IMR-90 (cell line): Measurements from ENCODE around the gene KCNK18. TPM values are rescaled to one million over a fixed set of nuclear protein-coding genes. Genes with fewer than 3 reads are reported as not detected.

ENCODE experiments used
- ATAC-seq: fragments of 200-7000 bp; cut with Tn5 transposase; 2 replicates; pipeline ENCODE4 v1.9.1; 2020; ENCODE audit warnings: low read depth, mild to moderate bottlenecking, moderate library complexity
- BruUV-seq: library from RNA; stranded (reverse); fragments of 400-500 nt; replicated peaks from 2 replicates; lab custom pipeline; 2021; lab: Mats Ljungman, UMichigan
- CTCF ChIA-PET: fragments of 300-600 bp; formaldehyde crosslinking; extraction: SDS; loops from one replicate; lab custom pipeline; 2021; ENCODE audit warnings: antibody characterized with exemption; lab: Yijun Ruan, JAX
- POLR2A ChIA-PET: fragments of 300-600 bp; sonication (Branson Sonifier 250); formaldehyde crosslinking; loops from one replicate; lab custom pipeline; 2022; ENCODE audit warnings: antibody characterized with exemption; ENCODE audit not compliant: unreplicated experiment; lab: Charles Lee
- DNase-seq: peaks from one replicate; pipeline ENCODE4 v3.0.0; 2013
- H2AFZ ChIP-seq: replicated peaks from 2 replicates; pipeline ENCODE3; 2013; ENCODE audit warnings: low read length, mild to moderate bottlenecking; ENCODE audit not compliant: poor library complexity
- H2AK5ac ChIP-seq: 2 replicates; pipeline ENCODE4 v1.6.1; 2013; ENCODE audit warnings: low read depth, low read length, inconsistent platforms
- H2AK9ac ChIP-seq: replicated peaks from 2 replicates; pipeline ENCODE3; 2013; ENCODE audit warnings: mild to moderate bottlenecking, low read depth, low read length, moderate library complexity; ENCODE audit not compliant: poor library complexity
- H2BK120ac ChIP-seq: 2 replicates; pipeline ENCODE4 v1.6.1; 2013; ENCODE audit warnings: low read depth, low read length, inconsistent platforms
- H2BK15ac ChIP-seq: 3 replicates; pipeline ENCODE4 v1.6.1; 2013; ENCODE audit warnings: low read depth, low read length, inconsistent platforms
- H2BK20ac ChIP-seq: 2 replicates; pipeline ENCODE4 v1.6.1; 2013; ENCODE audit warnings: low read depth, mild to moderate bottlenecking, inconsistent platforms, low read length, moderate library complexity
- H2BK5ac ChIP-seq: 2 replicates; pipeline ENCODE4 v1.6.1; 2013; ENCODE audit warnings: mild to moderate bottlenecking, low read depth, low read length, inconsistent platforms; ENCODE audit not compliant: poor library complexity, severe bottlenecking
- H3K14ac ChIP-seq: replicated peaks from 2 replicates; pipeline ENCODE4 v1.6.1; 2013; ENCODE audit warnings: low read depth, low read length, inconsistent platforms
- H3K18ac ChIP-seq: 2 replicates; pipeline ENCODE4 v1.6.1; 2013; ENCODE audit warnings: low read depth, low read length, control low read depth
- H3K23ac ChIP-seq: 2 replicates; pipeline ENCODE4 v1.6.1; 2013; ENCODE audit warnings: low read depth, low read length, inconsistent platforms
- H3K27ac ChIP-seq: 2 replicates; pipeline ENCODE4 v1.5.1; 2013; ENCODE audit warnings: mild to moderate bottlenecking, control low read depth, low read length; ENCODE audit not compliant: insufficient read depth
- H3K27me3 ChIP-seq: 2 replicates; pipeline ENCODE4 v1.6.1; 2013; ENCODE audit warnings: low read length; ENCODE audit not compliant: control insufficient read depth, insufficient read depth
- H3K36me3 ChIP-seq: 2 replicates; pipeline ENCODE4 v1.6.1; 2013; ENCODE audit warnings: low read length, mixed read lengths; ENCODE audit not compliant: control insufficient read depth, insufficient read depth
- H3K4ac ChIP-seq: 2 replicates; pipeline ENCODE4 v1.6.1; 2013; ENCODE audit warnings: low read depth, low read length, inconsistent platforms
- H3K4me1 ChIP-seq: 2 replicates; pipeline ENCODE4 v1.6.1; 2013; ENCODE audit warnings: low read length, mixed read lengths; ENCODE audit not compliant: control insufficient read depth, insufficient read depth
- H3K4me2 ChIP-seq: 2 replicates; pipeline ENCODE4 v1.6.1; 2013; ENCODE audit warnings: low read depth, mild to moderate bottlenecking, control low read depth, low read length, moderate library complexity
- H3K4me3 ChIP-seq: 2 replicates; pipeline ENCODE4 v1.5.1; 2013; ENCODE audit warnings: low read depth, mild to moderate bottlenecking, control low read depth, low read length, moderate library complexity; ENCODE audit not compliant: insufficient read depth
- H3K56ac ChIP-seq: 2 replicates; pipeline ENCODE4 v1.6.1; 2013; ENCODE audit warnings: low read length, inconsistent platforms; ENCODE audit not compliant: insufficient read depth; ENCODE audit errors: extremely low read depth
- H3K79me1 ChIP-seq, 2 experiments: 2 replicates each; pipeline ENCODE4 v1.6.1; 2013; ENCODE audit warnings: low read length in 2 of 2, inconsistent platforms in 1 of 2, low read depth in 1 of 2
- H3K9ac ChIP-seq: 2 replicates; pipeline ENCODE4 v1.6.1; 2013; ENCODE audit warnings: low read depth, low read length, control low read depth
- H3K9me1 ChIP-seq: 2 replicates; pipeline ENCODE4 v1.6.1; 2013; ENCODE audit warnings: low read length, inconsistent platforms; ENCODE audit not compliant: insufficient read depth
- H3K9me3 ChIP-seq: 2 replicates; pipeline ENCODE4 v1.6.1; 2013; ENCODE audit warnings: low read length; ENCODE audit not compliant: control insufficient read depth, insufficient read depth
- H4K20me1 ChIP-seq: 2 replicates; pipeline ENCODE4 v1.6.1; 2013; ENCODE audit warnings: low read length, inconsistent platforms; ENCODE audit not compliant: insufficient read depth
- H4K5ac ChIP-seq: 2 replicates; pipeline ENCODE4 v1.6.1; 2013; ENCODE audit warnings: mild to moderate bottlenecking, low read depth, low read length, control low read depth
- H4K8ac ChIP-seq, 2 experiments: 2 replicates each; pipeline ENCODE4 v1.6.1; 2013; ENCODE audit warnings: low read depth in 2 of 2, low read length in 2 of 2, control low read depth in 1 of 2, inconsistent platforms in 1 of 2
- H4K91ac ChIP-seq: 2 replicates; pipeline ENCODE4 v1.6.1; 2013; ENCODE audit warnings: low read depth, low read length, inconsistent platforms; ENCODE audit not compliant: insufficient read depth
- FOS ChIP-seq: fragments of 150-350 bp; IDR thresholded peaks from 2 replicates; pipeline ENCODE4 v1.6.1; 2016; ENCODE audit warnings: low read depth, low read length
- MAZ ChIP-seq: IDR thresholded peaks from 2 replicates; pipeline ENCODE4 v1.6.1; 2012; ENCODE audit warnings: low read depth, mild to moderate bottlenecking, low read length, improper control_type of control experiment, moderate library complexity, borderline replicate concordance
- MXI1 ChIP-seq: IDR thresholded peaks from 2 replicates; pipeline ENCODE4 v1.6.1; 2012; ENCODE audit warnings: low read depth, mild to moderate bottlenecking, low read length, moderate library complexity, borderline replicate concordance
- RAD21 ChIP-seq: IDR thresholded peaks from 2 replicates; pipeline ENCODE4 v1.6.1; 2012; ENCODE audit warnings: low read length, improper control_type of control experiment
- RCOR1 ChIP-seq: IDR thresholded peaks from 2 replicates; pipeline ENCODE4 v1.6.1; 2012; ENCODE audit warnings: mild to moderate bottlenecking, low read length, improper control_type of control experiment; ENCODE audit not compliant: insufficient replicate concordance
- SMC3 ChIP-seq: fragments of 150-350 bp; IDR thresholded peaks from 2 replicates; pipeline ENCODE4 v1.6.1; 2016; ENCODE audit warnings: low read depth, mild to moderate bottlenecking, antibody characterized with exemption, low read length, moderate library complexity
- WGBS, 2 experiments: methylation state at CpG; one replicate each; pipeline versions ENCODE4 v1.1.5 to v1.1.7; 2013; ENCODE audit warnings: missing lambda C conversion rate in 2 of 2; ENCODE audit not compliant: insufficient read length in 1 of 2; ENCODE audit errors: extremely low coverage in 2 of 2; 5-methylcytosine and 5-hydroxymethylcytosine counted together
- dilution Hi-C: fragments of 300-500 bp; cut with HindIII; formaldehyde crosslinking; loops from one replicate; pipeline ENCODE4 v1.14.3; 2018; ENCODE audit warnings: low sequenced_read_pairs; ENCODE audit not compliant: unreplicated experiment
- in situ Hi-C: fragments of 300-500 bp; cut with MboI; formaldehyde crosslinking; loops from 3 replicates; pipeline ENCODE4 v1.14.3; 2019; ENCODE audit warnings: low sequenced_read_pairs, inconsistent platforms, mixed read lengths
- intact Hi-C: fragments of 100-400 bp; cut with micrococcal nuclease; formaldehyde crosslinking; loops from 2 replicates; pipeline ENCODE4 v1.10.0; 2022
- polyA plus RNA-seq, 3 experiments: library from polyadenylated mRNA; depleted of rRNA; stranded (reverse); fragments of >200 nt; gene quantifications; 2 replicates each; pipeline ENCODE4 v1.2.3, GENCODE V29; 2012; ENCODE audit warnings: low replicate concordance in 1 of 3
- total RNA-seq: library from RNA; depleted of rRNA; stranded (reverse); fragments of >200 nt; gene quantifications from 2 replicates; pipeline ENCODE4 v1.2.3, GENCODE V29; 2012
- TF ChIP-seq, protein P1 (sequence below): conservative IDR thresholded peaks from 2 replicates; pipeline ENCODE4 v1.5.1; 2012; ENCODE audit warnings: mild to moderate bottlenecking, low read depth, low read length, improper control_type of control experiment

The KCNK18 gene
- total and polyA plus RNA-seq, 2 of the 4 experiments (the other 2 are of a cell fraction) = not detected

DNA sequence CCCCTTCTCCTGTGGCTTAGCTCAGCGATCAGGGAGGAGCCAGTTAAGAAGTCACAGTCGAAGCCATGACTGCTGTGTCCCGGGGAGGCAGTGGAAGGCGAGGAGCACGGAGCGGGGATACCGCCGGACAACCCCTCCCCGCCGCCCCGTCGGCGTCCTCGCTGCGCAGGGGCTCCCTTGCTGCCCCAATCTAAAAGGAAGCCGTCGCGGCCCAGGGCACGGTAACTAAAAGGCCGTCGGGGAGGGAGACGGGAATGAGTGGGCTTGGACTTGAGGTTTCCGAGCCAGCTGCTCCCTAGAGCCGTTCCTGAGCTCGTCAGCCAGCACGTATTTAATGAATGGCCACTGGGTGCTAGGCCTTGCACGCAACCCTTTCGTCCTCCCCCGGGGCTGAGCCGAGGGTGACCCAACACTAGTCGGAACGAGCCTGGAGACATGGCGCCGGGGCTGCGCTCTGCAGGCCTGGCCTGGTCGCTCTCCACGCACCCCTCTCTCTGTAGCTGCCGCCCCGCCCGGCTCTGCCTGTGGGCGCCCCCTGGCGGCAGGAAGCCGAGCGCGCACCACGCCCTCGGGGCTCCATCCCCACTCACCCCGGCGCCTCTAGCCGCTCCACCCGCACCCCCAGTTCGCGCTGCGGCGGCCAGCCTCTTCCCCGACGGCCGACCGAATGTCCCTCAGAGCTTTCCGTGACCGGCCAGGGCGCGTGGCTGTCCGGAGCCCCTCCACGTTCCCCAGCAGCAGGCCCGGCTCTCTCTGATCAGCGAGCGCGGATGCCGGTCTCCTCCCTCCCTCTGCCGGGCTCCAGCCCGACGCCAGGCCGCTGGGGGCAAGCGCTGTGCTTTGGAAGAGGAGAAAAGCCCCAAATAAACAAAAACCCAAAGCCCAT is 29.3 kb upstream of the KCNK18 start:
- CTCF ChIA-PET = interaction anchor here (0.7 to 3.0 kb wide), 5 partner anchors 10 to 483 kb away, joined by 3 to 12 read pairs (median 7); no protein-coding TSS in a partner anchor
- intact Hi-C loops = loop anchor here (5.0 to 10.0 kb wide), 2 partner anchors 163 to 281 kb away; partner anchors contain the start of gene SHTN1

More for the DNA sequence above, 29.3 kb upstream of the KCNK18 start:
- Histone ChIP-seq H3K4me2 (peak overlapping the region; percentile 27; the same call in 1 of the 2 replicates), H3K14ac (no peak overlapping the region), H2BK20ac (no peak overlapping the region), H4K20me1 (no peaks in the 10 kb centered on the region), H2AK9ac (no peak overlapping the region), H3K27me3 (peaks cover 78% of the 10 kb centered on the region), H3K9me3 (peaks cover 4% of the 10 kb centered on the region; the same call in 1 of the 2 replicates), H3K4me3 (no peak overlapping the region), H4K8ac (no peak overlapping the region), H3K23ac (no peak overlapping the region), H4K91ac (no peak overlapping the region), H2AK5ac (no peak overlapping the region), H2BK5ac (no peak overlapping the region), H3K4ac (no peak overlapping the region), H4K5ac (no peak overlapping the region), H2BK15ac (no peak overlapping the region), H2AFZ (peak overlapping the region; percentile 51), H3K79me1 (no peaks in the 10 kb centered on the region), H3K9ac (no peak overlapping the region), H3K4me1 (no peaks in the 10 kb centered on the region), H3K9me1 (no peaks in the 10 kb centered on the region), H3K18ac (no peak overlapping the region), H3K36me3 (no peaks in the 10 kb centered on the region), H3K56ac (no peak overlapping the region), H2BK120ac (no peak overlapping the region), H3K27ac (no peak overlapping the region)
- BruUV-seq = no TSS peak
- 4% methylated on average over 27 of the region's 75 CpGs; no CpG with 5 or more reads in 1 of the 2 experiments for WGBS, 2 experiments
- dilution Hi-C loops = no loop called here
- POLR2A ChIA-PET = no interaction called here
- peak; percentile 62; the same call in 1 of the 2 replicates for TF ChIP-seq MAZ
- no peak for TF ChIP-seq RCOR1
- TF ChIP-seq MXI1 = no peak
- peak; percentile 30; the same call in 1 of the 2 replicates for TF ChIP-seq SMC3
- TF ChIP-seq FOS = no peak
- TF ChIP-seq, protein P1, sequence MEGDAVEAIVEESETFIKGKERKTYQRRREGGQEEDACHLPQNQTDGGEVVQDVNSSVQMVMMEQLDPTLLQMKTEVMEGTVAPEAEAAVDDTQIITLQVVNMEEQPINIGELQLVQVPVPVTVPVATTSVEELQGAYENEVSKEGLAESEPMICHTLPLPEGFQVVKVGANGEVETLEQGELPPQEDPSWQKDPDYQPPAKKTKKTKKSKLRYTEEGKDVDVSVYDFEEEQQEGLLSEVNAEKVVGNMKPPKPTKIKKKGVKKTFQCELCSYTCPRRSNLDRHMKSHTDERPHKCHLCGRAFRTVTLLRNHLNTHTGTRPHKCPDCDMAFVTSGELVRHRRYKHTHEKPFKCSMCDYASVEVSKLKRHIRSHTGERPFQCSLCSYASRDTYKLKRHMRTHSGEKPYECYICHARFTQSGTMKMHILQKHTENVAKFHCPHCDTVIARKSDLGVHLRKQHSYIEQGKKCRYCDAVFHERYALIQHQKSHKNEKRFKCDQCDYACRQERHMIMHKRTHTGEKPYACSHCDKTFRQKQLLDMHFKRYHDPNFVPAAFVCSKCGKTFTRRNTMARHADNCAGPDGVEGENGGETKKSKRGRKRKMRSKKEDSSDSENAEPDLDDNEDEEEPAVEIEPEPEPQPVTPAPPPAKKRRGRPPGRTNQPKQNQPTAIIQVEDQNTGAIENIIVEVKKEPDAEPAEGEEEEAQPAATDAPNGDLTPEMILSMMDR = peak; percentile 63
- TF ChIP-seq RAD21 = peak; percentile 40
- ATAC-seq (peak; percentile 90), DNase-seq (peak; percentile 10)
- in situ Hi-C loops = no loop called here
